DOHH2 (cell line): Measurements from ENCODE around the gene FIBCD1.

Experiments
- H3F3A ChIP-seq: fragments of 200-600 bp; sonication (generic), shearing (Covaris generic); 2 replicates; pipeline ENCODE4 v1.6.0; 2016; ENCODE audit warnings: antibody characterized with exemption, mild to moderate bottlenecking; ENCODE audit not compliant: control insufficient read depth, insufficient read depth
- H3K27ac ChIP-seq: fragments of 200-600 bp; sonication (generic); 2 replicates; pipeline ENCODE4 v1.5.1; 2014; ENCODE audit warnings: low read depth, mild to moderate bottlenecking, low read length, moderate library complexity
- H3K27me3 ChIP-seq: fragments of 200-600 bp; sonication (generic); 2 replicates; pipeline ENCODE4 v1.6.1; 2014; ENCODE audit warnings: mild to moderate bottlenecking, low read length, mixed read lengths; ENCODE audit not compliant: control insufficient read depth
- H3K36me3 ChIP-seq: fragments of 200-600 bp; sonication (generic); 2 replicates; pipeline ENCODE4 v1.6.1; 2014; ENCODE audit warnings: mild to moderate bottlenecking, low read length, moderate library complexity, mixed read lengths; ENCODE audit not compliant: control insufficient read depth
- H3K4me1 ChIP-seq: fragments of 200-600 bp; sonication (generic); 2 replicates; pipeline ENCODE4 v1.6.1; 2014; ENCODE audit warnings: mild to moderate bottlenecking, low read length, mixed read lengths; ENCODE audit not compliant: control insufficient read depth
- H3K4me2 ChIP-seq: fragments of 200-600 bp; sonication (generic); 2 replicates; pipeline ENCODE4 v1.6.0; 2014; ENCODE audit warnings: mild to moderate bottlenecking, low read length, moderate library complexity
- H3K4me3 ChIP-seq: fragments of 200-600 bp; sonication (generic); 2 replicates; pipeline ENCODE4 v1.5.1; 2014; ENCODE audit warnings: mild to moderate bottlenecking, low read length, mixed read lengths
- H3K79me2 ChIP-seq: fragments of 200-600 bp; sonication (generic); 2 replicates; pipeline ENCODE4 v1.6.1; 2014; ENCODE audit warnings: mild to moderate bottlenecking, low read length, mixed read lengths; ENCODE audit not compliant: control insufficient read depth
- H3K9me2 ChIP-seq: fragments of 200-600 bp; sonication (generic); replicated peaks from 2 replicates; pipeline ENCODE4 v1.6.1; 2014; ENCODE audit warnings: mild to moderate bottlenecking, low read length, mixed read lengths; ENCODE audit not compliant: control insufficient read depth
- H3K9me3 ChIP-seq: fragments of 200-600 bp; sonication (generic); 2 replicates; pipeline ENCODE4 v1.6.1; 2014; ENCODE audit warnings: antibody characterized with exemption, low read length, mixed read lengths; ENCODE audit not compliant: control insufficient read depth, insufficient read depth
- H4K20me1 ChIP-seq: fragments of 200-600 bp; sonication (generic); 2 replicates; pipeline ENCODE4 v1.6.0; 2014; ENCODE audit warnings: low read depth, mild to moderate bottlenecking, antibody characterized with exemption, low read length, moderate library complexity; ENCODE audit not compliant: control insufficient read depth, insufficient read depth
- CTCF ChIP-seq: fragments of 200-600 bp; sonication (generic); IDR thresholded peaks from one replicate; pipeline ENCODE4 v1.5.1; 2014; ENCODE audit warnings: antibody characterized with exemption, mild to moderate bottlenecking, low read depth, low read length; ENCODE audit not compliant: poor library complexity, severe bottlenecking
- EZH2phosphoT487 ChIP-seq: fragments of 200-600 bp; sonication (generic); IDR thresholded peaks from 2 replicates; pipeline ENCODE4 v1.6.1; 2017; ENCODE audit warnings: borderline replicate concordance, mild to moderate bottlenecking, antibody characterized with exemption, low read length, moderate library complexity, mixed read lengths

The FIBCD1 gene

DNA sequence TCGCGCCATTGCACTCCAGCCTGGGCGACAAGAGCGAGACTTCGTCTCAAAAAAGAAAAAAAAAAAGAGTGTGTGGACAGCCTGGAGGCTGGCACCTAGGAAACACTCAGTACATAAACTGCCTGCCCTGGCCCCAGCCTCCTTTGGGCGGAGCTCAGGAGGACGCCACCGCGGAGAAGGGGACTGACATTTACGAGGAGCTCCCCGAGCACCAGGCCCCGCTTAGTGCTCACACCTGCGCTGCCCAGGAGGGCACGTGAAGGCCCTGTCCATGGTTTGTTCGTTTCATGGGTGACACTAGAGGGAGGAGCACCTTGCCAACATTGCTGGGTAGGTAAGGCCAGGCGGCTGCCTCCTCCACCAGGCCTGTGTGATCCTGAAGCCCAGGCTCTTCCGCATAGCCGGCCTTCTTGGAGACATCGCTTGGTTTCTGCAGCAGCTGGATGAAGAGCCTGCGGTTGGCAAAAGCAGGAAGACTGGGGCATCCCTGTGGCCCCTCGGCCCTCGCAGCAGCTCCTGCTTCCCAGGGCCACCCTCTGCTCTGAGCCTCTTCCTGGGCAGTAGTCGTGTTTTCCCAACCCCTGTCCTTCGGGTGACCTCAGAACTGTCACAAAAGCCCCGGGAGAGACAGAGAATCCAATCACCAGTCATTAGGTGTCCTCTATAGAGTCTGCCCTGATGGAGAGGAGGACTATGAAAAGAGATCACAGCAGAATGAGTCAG, 43.8 kb upstream of the FIBCD1 start:
- H3K4me3 ChIP-seq = no peak overlapping the region
- H3K9me2 ChIP-seq = no peaks in the 10 kb centered on the region
- H3K9me3 ChIP-seq = no peaks in the 10 kb centered on the region
- TF ChIP-seq EZH2phosphoT487 (no peak), CTCF (no peak)
- H3K27ac ChIP-seq = no peak overlapping the region
- H4K20me1 ChIP-seq = no peaks in the 10 kb centered on the region
- H3K4me1 ChIP-seq = no peaks in the 10 kb centered on the region
- H3F3A ChIP-seq = no peaks in the 10 kb centered on the region
- no peaks in the 10 kb centered on the region for H3K27me3 ChIP-seq
- no peak overlapping the region for H3K4me2 ChIP-seq
- H3K79me2 ChIP-seq = no peaks in the 10 kb centered on the region
- no peaks in the 10 kb centered on the region for H3K36me3 ChIP-seq

DNA sequence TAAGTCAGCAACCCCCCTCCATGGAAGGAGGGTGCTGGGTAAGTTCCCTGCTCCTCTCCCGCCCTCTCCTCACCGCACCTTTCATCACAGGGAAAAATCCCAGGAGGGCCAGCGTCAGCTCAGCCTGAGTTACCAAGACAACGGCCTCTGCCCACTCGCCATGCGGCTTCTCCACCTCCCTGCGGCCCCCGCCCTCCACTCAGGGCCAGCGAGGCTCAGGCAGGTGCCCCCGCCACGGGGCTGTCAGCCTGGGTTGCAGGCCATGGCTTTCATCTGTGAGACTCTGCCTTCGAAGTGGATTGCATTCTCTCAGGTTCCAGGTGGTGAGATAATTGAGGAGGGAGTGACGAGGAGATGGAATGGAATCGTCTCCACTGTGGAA, 42.7 kb upstream of the FIBCD1 start:
- Histone ChIP-seq H3K9me3 (no peaks in the 10 kb centered on the region), H3K4me2 (no peak overlapping the region), H3K4me3 (no peak overlapping the region), H3K36me3 (no peaks in the 10 kb centered on the region), H3K79me2 (no peaks in the 10 kb centered on the region), H3F3A (no peaks in the 10 kb centered on the region), H3K4me1 (no peaks in the 10 kb centered on the region), H3K27ac (no peak overlapping the region), H3K9me2 (no peaks in the 10 kb centered on the region), H3K27me3 (no peaks in the 10 kb centered on the region), H4K20me1 (no peaks in the 10 kb centered on the region)
- TF ChIP-seq CTCF (no peak), EZH2phosphoT487 (no peak)

DNA sequence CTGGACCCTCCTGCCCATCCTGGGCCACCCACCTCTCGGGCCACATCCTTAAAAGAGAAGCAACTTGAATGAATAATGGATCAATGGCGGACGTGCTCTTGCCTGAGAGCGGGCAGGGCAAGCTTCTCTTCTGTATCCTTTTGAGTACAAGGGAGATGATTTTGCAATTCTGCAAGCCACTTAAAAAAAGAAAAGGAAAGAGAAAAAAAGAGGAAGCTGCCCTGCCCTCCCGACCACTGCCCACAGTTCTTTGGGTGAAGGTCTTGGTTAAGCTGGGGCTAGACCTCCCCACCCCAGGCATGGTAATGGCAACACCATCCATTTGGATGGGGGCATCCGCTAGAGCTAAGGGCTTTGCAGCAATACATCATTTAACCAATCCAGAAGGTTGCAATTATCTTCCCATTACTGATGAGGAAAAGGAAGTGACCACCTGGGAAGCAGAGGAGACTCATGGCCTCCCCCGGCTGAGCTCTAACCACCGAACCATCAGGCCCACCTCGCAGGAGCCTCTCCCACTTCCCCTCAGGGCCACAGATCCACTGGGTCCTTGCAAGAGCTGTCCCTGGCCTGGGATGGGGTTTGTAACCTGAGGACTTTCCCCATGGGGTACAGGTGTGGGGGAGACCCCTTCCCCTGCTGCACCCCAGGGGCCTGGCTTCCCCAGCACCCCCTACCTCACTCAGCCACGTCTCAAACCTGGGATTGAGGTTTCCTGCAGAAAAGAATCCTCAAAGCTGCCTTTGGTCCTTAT, 42.1 kb upstream of the FIBCD1 start:
- Histone ChIP-seq H3K4me1 (no peaks in the 10 kb centered on the region), H3K9me2 (no peaks in the 10 kb centered on the region), H3K9me3 (no peaks in the 10 kb centered on the region), H3K4me3 (no peak overlapping the region), H4K20me1 (no peaks in the 10 kb centered on the region), H3K79me2 (no peaks in the 10 kb centered on the region), H3F3A (no peaks in the 10 kb centered on the region), H3K27ac (no peak overlapping the region), H3K27me3 (no peaks in the 10 kb centered on the region), H3K36me3 (no peaks in the 10 kb centered on the region), H3K4me2 (no peak overlapping the region)
- TF ChIP-seq CTCF = no peak
- no peak for TF ChIP-seq EZH2phosphoT487
